ENCODE data around the gene SLC39A7.
"Not testable (repeated sequence)": the region's sequence is repeated elsewhere in the genome, so short reads cannot be mapped to it uniquely, and the experiment has no call there.

The SLC39A7 gene

GRCh38 chr6:33216117-33216649 is 15.5 kb downstream of the SLC39A7 start:
- Histone ChIP-seq H3K79me2 (ENCODE audit: control insufficient read depth, insufficient read depth, low read length, poor library complexity) (no peaks in the 10 kb centered on the region), H4K12ac (ENCODE audit: low read depth, low read length) (no peak overlapping the region)
- WGBS (ENCODE audit: extremely low coverage, insufficient coverage, insufficient read length): no CpG with 5 or more reads among the region's 4 CpGs

GRCh38 chr6:33217246-33217645 is 16.6 kb downstream of the SLC39A7 start:
- Histone ChIP-seq H2BK12ac (ENCODE audit: low read length) (no peak overlapping the region), H2BK120ac (ENCODE audit: insufficient read depth, low read length, poor library complexity) (no peak overlapping the region), H2BK5ac (ENCODE audit: low read depth, low read length, poor library complexity) (no peak overlapping the region), H4K12ac (ENCODE audit: low read depth, low read length) (no peak overlapping the region), H3K23ac (ENCODE audit: low read length) (no peak overlapping the region), H3K27ac (ENCODE audit: low read depth, low read length) (no peak overlapping the region), H3K18ac (ENCODE audit: low read length) (no peak overlapping the region), H2AK5ac (ENCODE audit: low read length) (no peak overlapping the region), H3K79me2 (ENCODE audit: control insufficient read depth, insufficient read depth, low read length, poor library complexity) (no peaks in the 10 kb centered on the region), H3K9me3 (ENCODE audit: insufficient read depth, low read depth, low read length) (peaks cover 3% of the 10 kb centered on the region), H3K4me1 (ENCODE audit: control insufficient read depth in 1 of 2, insufficient read depth in 2 of 2, low read length in 2 of 2) (peaks cover 4 to 9% of the 10 kb centered on the region in 2 experiments), H3K4ac (ENCODE audit: low read depth, low read length) (no peak overlapping the region), H3K9ac (ENCODE audit: low read length) (no peak overlapping the region), H3K36me3 (ENCODE audit: control insufficient read depth in 1 of 2, insufficient read depth in 2 of 2, low read length in 2 of 2) (no peaks in the 10 kb centered on the region), H4K91ac (ENCODE audit: low read depth, low read length) (no peak overlapping the region), H3K4me2 (ENCODE audit: low read length) (no peak overlapping the region), H2AFZ (ENCODE audit: insufficient read depth, low read length, poor library complexity) (no peak overlapping the region), H3K4me3 (ENCODE audit: low read depth, low read length) (no peak overlapping the region), H4K8ac (ENCODE audit: low read depth, low read length) (no peak overlapping the region), H3K14ac (ENCODE audit: low read length) (no peak overlapping the region), H3K79me1 (ENCODE audit: low read length) (no peaks in the 10 kb centered on the region), H3K27me3 (ENCODE audit: insufficient read depth, low read length) (peaks cover 17% of the 10 kb centered on the region)
- DNase-seq: no peak
- WGBS (ENCODE audit: extremely low coverage, insufficient coverage, insufficient read length): no CpG with 5 or more reads among the region's 6 CpGs

More at GRCh38 chr6:33216117-33216649, 15.5 kb downstream of the SLC39A7 start:
- peaks cover 5 to 6% of the 10 kb centered on the region in 2 experiments for H3K36me3 ChIP-seq (ENCODE audit: control insufficient read depth in 1 of 2, insufficient read depth in 2 of 2, low read length in 2 of 2)
- no peak overlapping the region for H3K27ac ChIP-seq (ENCODE audit: low read depth, low read length)
- H3K23ac ChIP-seq (ENCODE audit: low read length): no peak overlapping the region
- H3K4me3 ChIP-seq (ENCODE audit: low read depth, low read length): no peak overlapping the region
- no peak overlapping the region for H2BK120ac ChIP-seq (ENCODE audit: insufficient read depth, low read length, poor library complexity)
- H3K4me2 ChIP-seq (ENCODE audit: low read length): no peak overlapping the region
- no peak overlapping the region for H3K9ac ChIP-seq (ENCODE audit: low read length)
- H4K91ac ChIP-seq (ENCODE audit: low read depth, low read length): no peak overlapping the region
- H4K8ac ChIP-seq (ENCODE audit: low read depth, low read length): no peak overlapping the region
- no peak overlapping the region for H2AK5ac ChIP-seq (ENCODE audit: low read length)
- H2AFZ ChIP-seq (ENCODE audit: insufficient read depth, low read length, poor library complexity): no peak overlapping the region
- peaks cover 17% of the 10 kb centered on the region for H3K27me3 ChIP-seq (ENCODE audit: insufficient read depth, low read length)
- H3K18ac ChIP-seq (ENCODE audit: low read length): no peak overlapping the region
- H3K4me1 ChIP-seq (ENCODE audit: control insufficient read depth in 1 of 2, insufficient read depth in 2 of 2, low read length in 2 of 2): peaks cover 4 to 9% of the 10 kb centered on the region in 2 experiments
- no peak overlapping the region for H3K14ac ChIP-seq (ENCODE audit: low read length)
- H2BK12ac ChIP-seq (ENCODE audit: low read length): no peak overlapping the region
- peaks cover 6% of the 10 kb centered on the region for H3K9me3 ChIP-seq (ENCODE audit: insufficient read depth, low read depth, low read length)
- no peak overlapping the region for H3K4ac ChIP-seq (ENCODE audit: low read depth, low read length)
- DNase-seq: no peak
- H3K79me1 ChIP-seq (ENCODE audit: low read length): no peaks in the 10 kb centered on the region
- H2BK5ac ChIP-seq (ENCODE audit: low read depth, low read length, poor library complexity): no peak overlapping the region

DNA sequence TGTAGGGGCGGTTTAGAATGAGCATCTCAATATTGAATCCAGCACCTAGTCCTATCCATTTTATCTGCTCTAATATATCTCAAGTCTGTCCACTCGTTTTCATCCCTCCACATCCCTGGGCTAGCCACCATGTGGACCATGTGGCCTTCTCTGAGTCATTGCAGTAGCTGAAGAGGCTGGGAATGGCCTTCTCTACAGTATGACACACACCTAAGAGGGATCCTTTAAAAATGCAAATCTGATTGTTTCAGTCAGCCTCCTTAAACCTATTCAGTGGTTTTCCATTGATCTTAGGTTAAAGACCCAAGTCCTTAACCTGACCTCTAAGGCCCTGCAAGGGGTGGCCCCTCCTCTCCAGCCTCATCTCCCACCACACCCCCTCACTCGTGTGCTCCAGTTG is 17.0 kb downstream of the SLC39A7 start:
- no peak overlapping the region for H2AFZ ChIP-seq (ENCODE audit: insufficient read depth, low read length, poor library complexity)
- H3K4me3 ChIP-seq (ENCODE audit: low read depth, low read length): no peak overlapping the region
- WGBS (ENCODE audit: extremely low coverage, insufficient coverage, insufficient read length): no CpG with 5 or more reads among the region's 3 CpGs
- no peak overlapping the region for H2BK120ac ChIP-seq (ENCODE audit: insufficient read depth, low read length, poor library complexity)
- H2AK5ac ChIP-seq (ENCODE audit: low read length): no peak overlapping the region
- peaks cover 17% of the 10 kb centered on the region for H3K27me3 ChIP-seq (ENCODE audit: insufficient read depth, low read length)
- no peak for DNase-seq
- H3K14ac ChIP-seq (ENCODE audit: low read length): no peak overlapping the region
- no peak overlapping the region for H3K23ac ChIP-seq (ENCODE audit: low read length)
- no peak overlapping the region for H4K12ac ChIP-seq (ENCODE audit: low read depth, low read length)
- no peak overlapping the region for H3K18ac ChIP-seq (ENCODE audit: low read length)
- H3K79me2 ChIP-seq (ENCODE audit: control insufficient read depth, insufficient read depth, low read length, poor library complexity): no peaks in the 10 kb centered on the region
- H3K36me3 ChIP-seq (ENCODE audit: control insufficient read depth in 1 of 2, insufficient read depth in 2 of 2, low read length in 2 of 2): no peaks in the 10 kb centered on the region
- peaks cover 4 to 9% of the 10 kb centered on the region in 2 experiments for H3K4me1 ChIP-seq (ENCODE audit: control insufficient read depth in 1 of 2, insufficient read depth in 2 of 2, low read length in 2 of 2)
- H3K79me1 ChIP-seq (ENCODE audit: low read length): no peaks in the 10 kb centered on the region
- no peak overlapping the region for H3K9ac ChIP-seq (ENCODE audit: low read length)
- H3K27ac ChIP-seq (ENCODE audit: low read depth, low read length): no peak overlapping the region
- H3K9me3 ChIP-seq (ENCODE audit: insufficient read depth, low read depth, low read length): peaks cover 3% of the 10 kb centered on the region
- no peak overlapping the region for H2BK5ac ChIP-seq (ENCODE audit: low read depth, low read length, poor library complexity)
- H4K91ac ChIP-seq (ENCODE audit: low read depth, low read length): no peak overlapping the region
- H2BK12ac ChIP-seq (ENCODE audit: low read length): no peak overlapping the region
- H3K4ac ChIP-seq (ENCODE audit: low read depth, low read length): no peak overlapping the region
- no peak overlapping the region for H4K8ac ChIP-seq (ENCODE audit: low read depth, low read length)
- H3K4me2 ChIP-seq (ENCODE audit: low read length): no peak overlapping the region

GRCh38 chr6:33226503-33227120 is 25.9 kb downstream of the SLC39A7 start:
- H4K12ac ChIP-seq (ENCODE audit: low read depth, low read length); H2BK120ac ChIP-seq (ENCODE audit: insufficient read depth, low read length, poor library complexity); H2AK5ac ChIP-seq (ENCODE audit: low read length); H3K4me2 ChIP-seq (ENCODE audit: low read length); H3K9me3 ChIP-seq (ENCODE audit: insufficient read depth, low read depth, low read length); H3K14ac ChIP-seq (ENCODE audit: low read length); H3K79me1 ChIP-seq (ENCODE audit: low read length); H2BK5ac ChIP-seq (ENCODE audit: low read depth, low read length, poor library complexity); H3K9ac ChIP-seq (ENCODE audit: low read length); H4K91ac ChIP-seq (ENCODE audit: low read depth, low read length); H3K27me3 ChIP-seq (ENCODE audit: insufficient read depth, low read length); H3K23ac ChIP-seq (ENCODE audit: low read length); H3K4me3 ChIP-seq (ENCODE audit: low read depth, low read length); H4K8ac ChIP-seq (ENCODE audit: low read depth, low read length); H3K36me3 ChIP-seq (ENCODE audit: control insufficient read depth in 1 of 2, insufficient read depth in 2 of 2, low read length in 2 of 2); H3K27ac ChIP-seq (ENCODE audit: low read depth, low read length); H3K4ac ChIP-seq (ENCODE audit: low read depth, low read length); H2BK12ac ChIP-seq (ENCODE audit: low read length); H3K18ac ChIP-seq (ENCODE audit: low read length); H3K79me2 ChIP-seq (ENCODE audit: control insufficient read depth, insufficient read depth, low read length, poor library complexity); H3K4me1 ChIP-seq (ENCODE audit: control insufficient read depth in 1 of 2, insufficient read depth in 2 of 2, low read length in 2 of 2); DNase-seq; H2AFZ ChIP-seq (ENCODE audit: insufficient read depth, low read length, poor library complexity): not testable (repeated sequence)
- no CpG with 5 or more reads among the region's 14 CpGs for WGBS (ENCODE audit: extremely low coverage, insufficient coverage, insufficient read length)

All from trophoblast cell (in vitro differentiated cells and primary cell).